IPS-20b (cell line): Measurements from ENCODE around the gene HPGDS.

Experiments used
- H3K27ac ChIP-seq: one replicate; pipeline ENCODE4 v1.5.1; 2013; ENCODE audit warnings: low read length
- H3K27me3 ChIP-seq: 2 replicates; pipeline ENCODE4 v1.6.1; 2013; ENCODE audit warnings: mild to moderate bottlenecking, low read length, inconsistent platforms; ENCODE audit not compliant: insufficient read depth
- H3K36me3 ChIP-seq: 2 replicates; pipeline ENCODE4 v1.6.1; 2013; ENCODE audit warnings: low read depth, mild to moderate bottlenecking, inconsistent platforms, low read length, moderate library complexity; ENCODE audit not compliant: insufficient read depth
- H3K4me1 ChIP-seq: 2 replicates; pipeline ENCODE4 v1.6.1; 2013; ENCODE audit warnings: mild to moderate bottlenecking, control low read depth, inconsistent platforms, low read length, moderate library complexity; ENCODE audit not compliant: insufficient read depth
- H3K4me3 ChIP-seq: 2 replicates; pipeline ENCODE4 v1.5.1; 2013; ENCODE audit warnings: mild to moderate bottlenecking, low read length, inconsistent platforms
- H3K9ac ChIP-seq: 2 replicates; pipeline ENCODE4 v1.6.1; 2013; ENCODE audit warnings: low read depth, mild to moderate bottlenecking, inconsistent platforms, low read length, moderate library complexity
- H3K9me3 ChIP-seq: 2 replicates; pipeline ENCODE4 v1.6.1; 2013; ENCODE audit warnings: mild to moderate bottlenecking, low read depth, low read length, inconsistent platforms; ENCODE audit not compliant: insufficient read depth

The HPGDS gene

DNA sequence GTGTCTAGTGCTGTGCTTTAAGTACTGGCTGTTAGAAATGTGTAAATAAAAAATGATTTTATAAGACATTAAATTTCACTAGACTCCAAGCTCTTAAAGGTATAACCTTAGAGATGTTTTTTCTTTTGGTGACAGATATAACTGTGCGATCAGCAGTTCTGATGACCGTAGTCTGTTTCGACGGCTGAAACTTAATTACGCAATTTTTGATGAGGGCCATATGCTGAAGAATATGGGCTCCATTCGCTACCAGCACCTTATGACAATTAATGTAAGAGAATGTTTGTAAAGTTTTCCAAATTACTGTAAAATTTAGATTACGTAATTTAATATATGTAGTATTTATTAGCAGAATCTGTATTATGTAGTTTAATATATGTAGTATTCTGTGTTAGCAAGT lies 66.4 kb downstream of the HPGDS start:
- Histone ChIP-seq H3K9me3 (no peaks in the 10 kb centered on the region), H3K27ac (no peak overlapping the region), H3K9ac (no peak overlapping the region), H3K4me3 (no peak overlapping the region), H3K36me3 (peaks cover 97% of the 10 kb centered on the region), H3K4me1 (no peaks in the 10 kb centered on the region), H3K27me3 (no peaks in the 10 kb centered on the region)

DNA sequence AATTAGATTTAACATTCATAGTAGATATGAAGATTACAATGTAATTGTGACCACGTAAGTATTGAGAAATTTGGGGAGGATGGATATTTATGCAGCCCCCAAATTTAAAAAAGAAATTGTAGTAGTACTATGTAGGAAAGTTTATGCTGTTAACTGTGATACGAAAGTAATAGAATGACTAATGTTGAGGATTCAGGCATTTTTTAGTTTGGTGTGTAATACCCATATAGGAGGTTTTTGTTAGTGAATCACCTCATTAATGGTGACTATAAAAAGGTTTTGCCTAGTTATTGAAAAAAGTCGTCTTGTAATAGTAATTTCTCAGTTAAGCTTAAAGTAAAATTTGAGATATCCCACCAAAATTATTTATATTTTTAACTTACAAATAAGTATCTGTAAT lies 67.7 kb downstream of the HPGDS start:
- Histone ChIP-seq H3K9ac (no peak overlapping the region), H3K27me3 (no peaks in the 10 kb centered on the region), H3K36me3 (peaks cover 98% of the 10 kb centered on the region), H3K4me3 (no peak overlapping the region), H3K27ac (no peak overlapping the region), H3K4me1 (no peaks in the 10 kb centered on the region), H3K9me3 (no peaks in the 10 kb centered on the region)

GRCh38 chr4:94271248-94271647 lies 71.4 kb downstream of the HPGDS start:
- no peak overlapping the region for H3K9ac ChIP-seq
- H3K9me3 ChIP-seq: no peaks in the 10 kb centered on the region
- H3K36me3 ChIP-seq: peaks cover 93% of the 10 kb centered on the region
- H3K27me3 ChIP-seq: no peaks in the 10 kb centered on the region
- no peak overlapping the region for H3K27ac ChIP-seq
- no peaks in the 10 kb centered on the region for H3K4me1 ChIP-seq
- no peak overlapping the region for H3K4me3 ChIP-seq

DNA sequence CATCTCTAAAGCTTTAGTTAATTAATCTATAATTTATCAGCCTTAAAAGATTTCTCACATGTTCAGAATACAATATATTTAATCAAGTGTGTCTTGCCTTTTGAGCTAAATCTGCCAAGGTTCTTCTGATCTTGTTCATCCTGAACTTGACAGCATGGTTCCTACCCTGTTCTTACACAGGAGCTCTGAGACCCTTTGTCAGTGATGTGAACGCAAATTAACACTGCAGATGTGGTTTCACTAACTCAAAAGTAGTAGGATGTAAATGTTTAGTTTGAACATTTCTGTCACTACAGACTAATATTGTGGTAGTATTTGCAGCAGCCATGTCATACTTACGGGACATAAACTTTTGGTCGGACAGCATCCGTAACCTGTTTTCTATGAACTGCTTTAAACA lies 75.6 kb downstream of the HPGDS start:
- H3K4me1 ChIP-seq: no peaks in the 10 kb centered on the region
- H3K4me3 ChIP-seq: no peak overlapping the region
- H3K9ac ChIP-seq: no peak overlapping the region
- H3K27me3 ChIP-seq: no peaks in the 10 kb centered on the region
- no peak overlapping the region for H3K27ac ChIP-seq
- H3K36me3 ChIP-seq: peaks cover 86% of the 10 kb centered on the region
- no peaks in the 10 kb centered on the region for H3K9me3 ChIP-seq

DNA sequence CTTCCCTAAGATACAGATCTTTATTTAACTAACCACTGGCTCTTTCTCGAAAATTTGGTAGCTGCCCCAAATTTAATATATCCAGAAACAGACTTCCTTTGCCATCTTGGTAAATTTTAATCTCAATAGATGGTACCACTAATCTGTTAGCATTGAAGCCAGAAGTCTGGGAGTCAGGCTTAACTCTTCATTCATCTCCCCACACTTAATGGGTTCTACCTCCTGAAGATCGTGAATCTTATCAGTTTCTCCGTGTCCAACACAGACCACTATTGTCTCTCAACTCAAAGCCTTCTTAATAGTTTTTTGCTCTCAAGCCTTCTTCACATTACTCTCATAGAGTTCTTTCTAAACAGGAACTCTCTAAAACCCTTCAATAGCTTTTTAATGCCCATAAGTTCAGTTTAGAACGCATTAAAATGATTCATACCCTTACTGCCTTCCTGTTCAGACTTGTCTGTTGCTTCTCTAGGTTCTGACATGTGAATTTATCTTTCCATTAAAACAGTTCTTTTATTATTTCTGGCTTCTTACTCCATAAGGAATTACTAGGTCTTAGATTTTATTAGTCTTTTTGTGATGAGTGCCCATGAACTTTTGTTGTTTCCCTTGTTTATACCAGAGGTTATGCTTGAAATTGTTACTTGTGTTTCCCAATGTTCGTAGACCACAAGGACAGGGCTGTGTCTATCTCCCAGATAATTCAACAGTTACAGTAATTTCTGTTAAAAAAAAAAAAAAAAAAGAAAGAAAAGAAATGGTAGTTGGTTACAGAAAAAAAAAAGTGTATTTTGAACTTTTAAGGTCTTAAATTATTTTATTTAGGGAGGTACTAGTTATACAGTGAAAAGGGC lies 80.2 kb downstream of the HPGDS start:
- H3K9me3 ChIP-seq: no peaks in the 10 kb centered on the region
- no peak overlapping the region for H3K9ac ChIP-seq
- H3K36me3 ChIP-seq: peaks cover 66% of the 10 kb centered on the region
- no peaks in the 10 kb centered on the region for H3K27me3 ChIP-seq
- H3K4me3 ChIP-seq: no peak overlapping the region
- no peaks in the 10 kb centered on the region for H3K4me1 ChIP-seq
- no peak overlapping the region for H3K27ac ChIP-seq

- H3K4me1 ChIP-seq: no peaks in the 10 kb centered on the region
- no peak overlapping the region for H3K27ac ChIP-seq
- H3K27me3 ChIP-seq: no peaks in the 10 kb centered on the region
- H3K9ac ChIP-seq: no peak overlapping the region
- H3K36me3 ChIP-seq: peaks cover 66% of the 10 kb centered on the region
- no peaks in the 10 kb centered on the region for H3K9me3 ChIP-seq
- H3K4me3 ChIP-seq: no peak overlapping the region
Observed at GRCh38 chr4:94256828-94257227, 85.8 kb downstream of the HPGDS start.

DNA sequence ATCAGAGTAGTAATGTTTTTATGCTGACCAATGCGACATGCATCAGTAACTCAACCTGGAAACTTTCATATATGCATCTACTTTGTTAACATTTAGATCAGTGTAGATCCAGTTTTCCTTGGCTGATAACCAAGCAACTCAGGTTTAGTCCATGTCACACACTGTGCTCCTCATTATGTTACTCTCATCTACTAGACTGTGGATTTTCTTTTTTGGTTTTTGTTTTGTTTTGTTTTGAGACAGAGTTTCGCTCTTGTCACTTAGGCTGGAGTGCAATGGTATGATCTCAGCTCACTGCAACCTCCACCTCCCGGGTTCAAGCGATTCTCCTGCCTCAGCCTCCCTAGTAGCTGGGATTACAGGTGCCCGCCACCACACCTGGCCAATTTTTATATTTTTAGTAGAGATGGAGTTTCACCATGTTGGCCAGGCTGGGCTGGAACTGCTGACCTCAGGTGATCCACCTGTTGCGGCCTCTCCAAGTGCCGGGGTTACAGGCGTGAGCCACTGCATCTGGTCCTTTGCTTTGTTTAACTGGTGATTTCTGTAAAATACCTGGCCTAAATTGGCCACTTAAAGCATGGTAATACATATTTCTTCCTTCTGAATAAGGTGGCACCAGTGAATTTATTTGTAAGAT lies 86.4 kb downstream of the HPGDS start:
- H3K4me1 ChIP-seq: no peaks in the 10 kb centered on the region
- H3K27ac ChIP-seq: no peak overlapping the region
- H3K9ac ChIP-seq: no peak overlapping the region
- H3K27me3 ChIP-seq: no peaks in the 10 kb centered on the region
- peaks cover 68% of the 10 kb centered on the region for H3K36me3 ChIP-seq
- H3K9me3 ChIP-seq: no peaks in the 10 kb centered on the region
- no peak overlapping the region for H3K4me3 ChIP-seq

DNA sequence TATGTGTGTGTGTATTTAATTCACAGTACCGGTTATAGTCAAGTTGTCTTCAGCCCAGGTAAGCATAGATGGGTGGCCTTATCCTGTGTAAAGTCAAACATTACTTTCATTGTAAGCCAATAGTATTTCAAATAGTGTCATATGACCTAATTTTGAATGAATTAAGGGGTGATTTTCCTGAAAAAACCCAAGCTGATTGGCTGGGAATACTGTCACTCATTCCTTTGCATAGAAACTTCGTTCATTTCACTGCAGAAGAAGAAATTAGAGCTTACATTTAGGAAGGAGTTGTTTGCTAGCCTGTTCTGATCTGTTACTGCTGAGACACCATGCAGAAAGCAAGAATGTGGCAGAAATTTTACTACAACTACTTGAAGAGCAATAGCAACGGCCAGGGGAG lies 89.6 kb downstream of the HPGDS start:
- Histone ChIP-seq H3K9me3 (no peaks in the 10 kb centered on the region), H3K4me1 (no peaks in the 10 kb centered on the region), H3K4me3 (no peak overlapping the region), H3K36me3 (peaks cover 82% of the 10 kb centered on the region), H3K27me3 (no peaks in the 10 kb centered on the region), H3K9ac (no peak overlapping the region), H3K27ac (no peak overlapping the region)

DNA sequence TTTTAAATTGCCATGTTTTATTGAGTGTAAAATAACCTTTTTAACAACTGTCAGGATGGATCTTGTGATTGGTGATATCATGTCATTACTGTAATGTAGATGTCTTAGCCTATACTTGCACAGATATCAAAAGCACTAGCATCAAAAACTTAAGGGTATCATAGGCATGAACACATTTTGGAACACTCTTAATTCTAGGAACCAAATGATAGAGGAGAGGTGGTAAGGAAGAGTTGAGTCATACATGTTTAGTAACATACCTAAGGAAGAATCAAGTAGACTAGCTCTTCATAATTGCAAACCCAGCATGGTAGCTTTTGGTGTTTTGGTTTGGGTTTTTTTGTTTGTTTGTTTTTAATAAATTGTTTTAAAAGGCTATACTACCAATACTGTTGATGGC lies 91.5 kb downstream of the HPGDS start:
- no peaks in the 10 kb centered on the region for H3K9me3 ChIP-seq
- no peak overlapping the region for H3K4me3 ChIP-seq
- H3K4me1 ChIP-seq: no peaks in the 10 kb centered on the region
- peaks cover 89% of the 10 kb centered on the region for H3K36me3 ChIP-seq
- no peaks in the 10 kb centered on the region for H3K27me3 ChIP-seq
- no peak overlapping the region for H3K27ac ChIP-seq
- no peak overlapping the region for H3K9ac ChIP-seq
